Measurements from ENCODE around the gene FGB. TPM values are rescaled to one million over a fixed set of nuclear protein-coding genes. Genes with fewer than 3 reads are reported as not detected.
A peak's percentile ranks its signal among the peaks of the same experiment; 100 is the strongest.

Gene FGB
- total RNA-seq, 1 donor from 2014 or later, result 2.8 TPM

GRCh38 chr4:154597798-154598774 is 35.3 kb downstream of the FGB start:
- H3K27me3 ChIP-seq (ENCODE audit: insufficient read depth, low read length), result no peaks in the 10 kb centered on the region
- no peak overlapping the region for H3K4me3 ChIP-seq (ENCODE audit: insufficient read depth, low read depth, low read length)
- Mint-ChIP-seq H3K4me1 (ENCODE audit: low read depth, unreplicated experiment) (no peaks in the 10 kb centered on the region), H3K4me3 (ENCODE audit: unreplicated experiment) (no peak overlapping the region), H3K9me3 (ENCODE audit: unreplicated experiment) (no peaks in the 10 kb centered on the region), H3K27ac (ENCODE audit: unreplicated experiment) (no peak overlapping the region), H3K27me3 (ENCODE audit: low read depth, unreplicated experiment) (no peaks in the 10 kb centered on the region), H3K36me3 (ENCODE audit: low read depth, unreplicated experiment) (no peaks in the 10 kb centered on the region)
- FAIRE-seq (no peak), DNase-seq (ENCODE audit: low read depth) (no peak)
- no peaks in the 10 kb centered on the region for H3K79me2 ChIP-seq (ENCODE audit: insufficient read depth, low read length)
- no peak overlapping the region for H3K4me2 ChIP-seq (ENCODE audit: low read length)
- no peaks in the 10 kb centered on the region for H3K4me1 ChIP-seq (ENCODE audit: insufficient read depth, low read length)
- no peaks in the 10 kb centered on the region for H3K9me3 ChIP-seq (ENCODE audit: insufficient read depth, low read depth, low read length)
- no peaks in the 10 kb centered on the region for H4K20me1 ChIP-seq (ENCODE audit: insufficient read depth, low read length)
- no peak overlapping the region for H2AFZ ChIP-seq (ENCODE audit: low read depth, low read length)
- TF ChIP-seq CTCF (IDR thresholded peaks at IDR 0.05; ENCODE audit: insufficient read depth, low read depth, low read length) (no peak), EZH2 (IDR thresholded peaks at IDR 0.05; ENCODE audit: insufficient read depth, low read length) (no peak)
- no peak overlapping the region for H3K9ac ChIP-seq (ENCODE audit: low read length)
- no peak overlapping the region for H3K27ac ChIP-seq (ENCODE audit: low read depth, low read length)
- no peaks in the 10 kb centered on the region for H3K36me3 ChIP-seq (ENCODE audit: insufficient read depth, low read length)

GRCh38 chr4:154602404-154603020 is 39.7 kb downstream of the FGB start:
- Mint-ChIP-seq H3K27ac (ENCODE audit: unreplicated experiment) (no peak overlapping the region), H3K4me1 (ENCODE audit: low read depth, unreplicated experiment) (no peaks in the 10 kb centered on the region), H3K36me3 (ENCODE audit: low read depth, unreplicated experiment) (no peaks in the 10 kb centered on the region), H3K9me3 (ENCODE audit: unreplicated experiment) (no peaks in the 10 kb centered on the region), H3K27me3 (ENCODE audit: low read depth, unreplicated experiment) (no peaks in the 10 kb centered on the region), H3K4me3 (ENCODE audit: unreplicated experiment) (no peak overlapping the region)
- Histone ChIP-seq H3K4me2 (ENCODE audit: low read length) (no peak overlapping the region), H3K27me3 (ENCODE audit: insufficient read depth, low read length) (no peaks in the 10 kb centered on the region), H3K4me1 (ENCODE audit: insufficient read depth, low read length) (no peaks in the 10 kb centered on the region), H3K4me3 (ENCODE audit: insufficient read depth, low read depth, low read length) (no peak overlapping the region), H3K27ac (ENCODE audit: low read depth, low read length) (no peak overlapping the region), H2AFZ (ENCODE audit: low read depth, low read length) (no peak overlapping the region), H3K9me3 (ENCODE audit: insufficient read depth, low read depth, low read length) (no peaks in the 10 kb centered on the region), H4K20me1 (ENCODE audit: insufficient read depth, low read length) (no peaks in the 10 kb centered on the region), H3K9ac (ENCODE audit: low read length) (no peak overlapping the region), H3K36me3 (ENCODE audit: insufficient read depth, low read length) (no peaks in the 10 kb centered on the region), H3K79me2 (ENCODE audit: insufficient read depth, low read length) (no peaks in the 10 kb centered on the region)
- no peak for TF ChIP-seq CTCF (IDR thresholded peaks at IDR 0.05; ENCODE audit: insufficient read depth, low read depth, low read length)
- TF ChIP-seq EZH2 (IDR thresholded peaks at IDR 0.05; ENCODE audit: insufficient read depth, low read length), result no peak
- FAIRE-seq, result no peak
- peak; percentile 28 for DNase-seq (ENCODE audit: low read depth)
